ENCODE data around the gene CDC25B. TPM values are rescaled to one million over a fixed set of nuclear protein-coding genes. Genes with fewer than 3 reads are reported as not detected.
A peak's percentile ranks its signal among the peaks of the same experiment; 100 is the strongest.

The CDC25B gene
- total and polyA plus RNA-seq, 2 of the 13 experiments (the other 11 are each of a cell fraction or from before 2014, with no cell fraction given) = 14.5 to 19.4 TPM

- TF ChIP-seq TIGD3 (CRISPR knock-in tag; IDR thresholded peaks at IDR 0.05; ENCODE audit: borderline replicate concordance) (no peak), MEIS1 (CRISPR knock-in tag; IDR thresholded peaks at IDR 0.05; ENCODE audit: borderline replicate concordance) (peak; percentile 80; the same call in 1 of the 2 replicates), RFX1 (IDR thresholded peaks at IDR 0.05) (no peak), ZXDC (CRISPR knock-in tag; IDR thresholded peaks at IDR 0.05) (peak; percentile 86), NFYB (CRISPR knock-in tag; IDR thresholded peaks at IDR 0.05) (peak; percentile 91), ZNF841 (CRISPR knock-in tag; IDR thresholded peaks at IDR 0.05; ENCODE audit: borderline replicate concordance) (no peak), AFF4 (CRISPR knock-in tag; IDR thresholded peaks at IDR 0.05) (no peak), MLLT10 (CRISPR knock-in tag; IDR thresholded peaks at IDR 0.05) (0 out of 2 replicates have a peak, but pooled peaks have one; percentile 55), ZNF557 (CRISPR knock-in tag; IDR thresholded peaks at IDR 0.05) (0 out of 2 replicates have a peak, but pooled peaks have one; percentile 34), ZNF225 (CRISPR knock-in tag; IDR thresholded peaks at IDR 0.05) (peak; percentile 75), SETDB1 (CRISPR knock-in tag; IDR thresholded peaks at IDR 0.05; ENCODE audit: borderline replicate concordance) (no peak), CREM (IDR thresholded peaks at IDR 0.05) (peak; percentile 67), CREM (CRISPR knock-in tag; IDR thresholded peaks at IDR 0.05) (0 out of 2 replicates have a peak, but pooled peaks have one; percentile 37), ZNF691 (CRISPR knock-in tag; IDR thresholded peaks at IDR 0.05; ENCODE audit: borderline replicate concordance, low read depth) (peak; percentile 99), SKIL (CRISPR knock-in tag; IDR thresholded peaks at IDR 0.05; ENCODE audit: borderline replicate concordance) (no peak), THAP7 (CRISPR knock-in tag; IDR thresholded peaks at IDR 0.05) (peak; percentile 85; the same call in 1 of the 2 replicates)
Measured at GRCh38 chr20:3767427-3768341, 28.4 kb upstream of the CDC25B start, which contains the start of gene ADISSP (continued).

All from HepG2 (cell line).